ENCODE results near the gene CBR1.

The CBR1 gene

DNA sequence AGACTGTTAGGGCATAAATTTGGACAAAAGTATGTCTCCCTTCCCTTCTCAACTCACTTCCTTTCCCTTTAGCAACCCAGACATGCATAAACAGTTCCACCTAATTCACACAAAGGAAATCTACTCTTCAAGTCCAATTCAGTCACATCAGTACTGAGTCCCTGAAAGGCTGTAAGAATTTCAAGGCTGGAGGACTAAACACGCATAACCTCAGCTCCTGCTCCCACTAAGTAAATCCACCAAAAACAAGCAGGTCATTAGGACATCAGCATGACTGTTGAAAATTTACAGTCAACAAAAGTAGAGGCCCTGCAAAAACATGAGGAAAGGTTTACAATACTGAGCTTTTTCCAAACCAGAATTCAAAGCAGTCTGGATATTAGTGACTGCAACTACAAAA is 27.9 kb upstream of the CBR1 start:
- no peaks in the 10 kb centered on the region for H3K9me2 ChIP-seq (replicated peaks; ENCODE audit: control insufficient read depth, low read length)
- no peak overlapping the region for H3K27ac ChIP-seq (ENCODE audit: low read depth, low read length)
- TF ChIP-seq, protein P1, sequence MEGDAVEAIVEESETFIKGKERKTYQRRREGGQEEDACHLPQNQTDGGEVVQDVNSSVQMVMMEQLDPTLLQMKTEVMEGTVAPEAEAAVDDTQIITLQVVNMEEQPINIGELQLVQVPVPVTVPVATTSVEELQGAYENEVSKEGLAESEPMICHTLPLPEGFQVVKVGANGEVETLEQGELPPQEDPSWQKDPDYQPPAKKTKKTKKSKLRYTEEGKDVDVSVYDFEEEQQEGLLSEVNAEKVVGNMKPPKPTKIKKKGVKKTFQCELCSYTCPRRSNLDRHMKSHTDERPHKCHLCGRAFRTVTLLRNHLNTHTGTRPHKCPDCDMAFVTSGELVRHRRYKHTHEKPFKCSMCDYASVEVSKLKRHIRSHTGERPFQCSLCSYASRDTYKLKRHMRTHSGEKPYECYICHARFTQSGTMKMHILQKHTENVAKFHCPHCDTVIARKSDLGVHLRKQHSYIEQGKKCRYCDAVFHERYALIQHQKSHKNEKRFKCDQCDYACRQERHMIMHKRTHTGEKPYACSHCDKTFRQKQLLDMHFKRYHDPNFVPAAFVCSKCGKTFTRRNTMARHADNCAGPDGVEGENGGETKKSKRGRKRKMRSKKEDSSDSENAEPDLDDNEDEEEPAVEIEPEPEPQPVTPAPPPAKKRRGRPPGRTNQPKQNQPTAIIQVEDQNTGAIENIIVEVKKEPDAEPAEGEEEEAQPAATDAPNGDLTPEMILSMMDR (IDR thresholded peaks at IDR 0.05; ENCODE audit: low read depth, low read length, poor library complexity, severe bottlenecking): no peak
- no peak for TF ChIP-seq EZH2phosphoT487 (IDR thresholded peaks at IDR 0.05; ENCODE audit: borderline replicate concordance, low read length)
- no peaks in the 10 kb centered on the region for H3K9me3 ChIP-seq (ENCODE audit: control insufficient read depth, insufficient read depth, low read length)
- no peaks in the 10 kb centered on the region for H3F3A ChIP-seq (ENCODE audit: control insufficient read depth, insufficient read depth)
- H3K27me3 ChIP-seq (ENCODE audit: control insufficient read depth, low read length): no peaks in the 10 kb centered on the region
- H3K4me3 ChIP-seq (ENCODE audit: low read length): no peak overlapping the region
- no peak overlapping the region for H3K4me2 ChIP-seq (ENCODE audit: low read length)
- H4K20me1 ChIP-seq (ENCODE audit: control insufficient read depth, insufficient read depth, low read depth, low read length): no peaks in the 10 kb centered on the region
- peaks cover 71% of the 10 kb centered on the region for H3K36me3 ChIP-seq (ENCODE audit: control insufficient read depth, low read length)
- H3K4me1 ChIP-seq (ENCODE audit: control insufficient read depth, low read length): no peaks in the 10 kb centered on the region
- H3K79me2 ChIP-seq (ENCODE audit: control insufficient read depth, low read length): no peaks in the 10 kb centered on the region

DNA sequence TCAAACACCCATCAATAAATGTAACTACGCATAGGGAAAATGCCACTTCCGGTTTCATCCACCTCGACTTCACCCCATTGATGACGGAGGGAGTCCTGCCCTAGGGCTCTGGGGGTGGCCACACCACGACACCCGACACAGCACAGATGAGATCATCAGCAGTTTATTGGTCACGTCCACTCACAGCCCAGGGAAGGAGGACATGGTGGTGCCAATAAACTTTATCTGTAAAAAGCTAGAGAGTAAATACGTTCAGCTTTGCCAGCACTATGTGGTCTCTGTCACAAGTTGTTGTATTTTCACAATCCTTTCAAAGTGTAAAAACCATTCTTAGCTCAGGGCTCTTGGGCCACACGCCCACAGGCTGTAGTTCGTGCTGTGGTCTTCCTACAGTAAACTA is 25.8 kb upstream of the CBR1 start:
- Histone ChIP-seq H3K27ac (ENCODE audit: low read depth, low read length) (no peak overlapping the region), H3K9me2 (replicated peaks; ENCODE audit: control insufficient read depth, low read length) (no peaks in the 10 kb centered on the region), H3K79me2 (ENCODE audit: control insufficient read depth, low read length) (no peaks in the 10 kb centered on the region), H3K27me3 (ENCODE audit: control insufficient read depth, low read length) (no peaks in the 10 kb centered on the region), H3K36me3 (ENCODE audit: control insufficient read depth, low read length) (peaks cover 68% of the 10 kb centered on the region), H4K20me1 (ENCODE audit: control insufficient read depth, insufficient read depth, low read depth, low read length) (no peaks in the 10 kb centered on the region), H3K4me2 (ENCODE audit: low read length) (no peak overlapping the region), H3F3A (ENCODE audit: control insufficient read depth, insufficient read depth) (no peaks in the 10 kb centered on the region), H3K4me3 (ENCODE audit: low read length) (no peak overlapping the region), H3K4me1 (ENCODE audit: control insufficient read depth, low read length) (no peaks in the 10 kb centered on the region), H3K9me3 (ENCODE audit: control insufficient read depth, insufficient read depth, low read length) (no peaks in the 10 kb centered on the region)
- no peak for TF ChIP-seq EZH2phosphoT487 (IDR thresholded peaks at IDR 0.05; ENCODE audit: borderline replicate concordance, low read length)
- TF ChIP-seq, protein P1 (IDR thresholded peaks at IDR 0.05; ENCODE audit: low read depth, low read length, poor library complexity, severe bottlenecking): no peak

DNA sequence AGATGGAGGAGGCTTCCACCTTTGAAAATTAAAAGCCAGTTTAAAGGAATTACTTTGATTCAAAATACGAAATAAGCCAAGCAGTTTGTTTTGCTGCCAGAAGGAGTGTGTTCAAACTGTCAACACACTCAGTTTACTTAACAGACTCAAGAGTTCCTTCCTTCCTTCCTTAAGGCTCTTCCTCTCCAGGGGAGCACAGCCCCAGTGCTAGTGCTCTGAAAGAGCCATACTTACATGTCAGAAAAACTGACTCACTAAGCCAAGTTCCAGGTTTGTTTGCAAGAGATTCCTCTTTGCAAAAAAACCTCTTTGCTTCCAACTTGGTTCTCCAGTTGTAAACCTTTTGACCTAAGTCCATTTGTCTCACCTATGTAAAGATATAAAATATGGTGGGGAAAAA is 23.8 kb upstream of the CBR1 start:
- TF ChIP-seq, protein P1 (IDR thresholded peaks at IDR 0.05; ENCODE audit: low read depth, low read length, poor library complexity, severe bottlenecking): no peak
- TF ChIP-seq EZH2phosphoT487 (IDR thresholded peaks at IDR 0.05; ENCODE audit: borderline replicate concordance, low read length): no peak
- no peaks in the 10 kb centered on the region for H3K79me2 ChIP-seq (ENCODE audit: control insufficient read depth, low read length)
- no peaks in the 10 kb centered on the region for H3K9me3 ChIP-seq (ENCODE audit: control insufficient read depth, insufficient read depth, low read length)
- H4K20me1 ChIP-seq (ENCODE audit: control insufficient read depth, insufficient read depth, low read depth, low read length): no peaks in the 10 kb centered on the region
- peaks cover 72% of the 10 kb centered on the region for H3K36me3 ChIP-seq (ENCODE audit: control insufficient read depth, low read length)
- no peak overlapping the region for H3K27ac ChIP-seq (ENCODE audit: low read depth, low read length)
- H3K4me3 ChIP-seq (ENCODE audit: low read length): no peak overlapping the region
- no peaks in the 10 kb centered on the region for H3K9me2 ChIP-seq (replicated peaks; ENCODE audit: control insufficient read depth, low read length)
- H3K4me1 ChIP-seq (ENCODE audit: control insufficient read depth, low read length): no peaks in the 10 kb centered on the region
- H3F3A ChIP-seq (ENCODE audit: control insufficient read depth, insufficient read depth): no peaks in the 10 kb centered on the region
- no peaks in the 10 kb centered on the region for H3K27me3 ChIP-seq (ENCODE audit: control insufficient read depth, low read length)
- no peak overlapping the region for H3K4me2 ChIP-seq (ENCODE audit: low read length)

DNA sequence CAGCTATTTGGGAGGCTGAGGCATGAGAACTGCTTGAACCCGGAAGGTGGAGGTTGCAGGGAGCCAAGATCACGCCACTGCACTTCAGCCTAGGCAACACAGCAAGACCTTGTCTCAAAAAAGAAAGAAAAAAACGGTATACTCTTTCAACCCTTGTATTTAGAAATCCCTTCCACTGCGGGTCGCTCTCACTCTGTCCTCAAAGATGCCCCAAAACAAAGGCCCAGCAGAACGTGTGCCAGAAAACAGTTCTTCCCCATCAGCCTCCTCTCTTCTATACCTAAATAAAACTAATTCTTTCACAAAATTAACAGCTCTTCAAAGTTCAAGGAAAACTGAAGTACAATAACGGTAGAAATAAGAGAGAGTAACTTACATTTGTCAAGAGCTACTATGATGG is 22.7 kb upstream of the CBR1 start:
- Histone ChIP-seq H3K9me2 (replicated peaks; ENCODE audit: control insufficient read depth, low read length) (no peaks in the 10 kb centered on the region), H3K27me3 (ENCODE audit: control insufficient read depth, low read length) (no peaks in the 10 kb centered on the region), H3K9me3 (ENCODE audit: control insufficient read depth, insufficient read depth, low read length) (no peaks in the 10 kb centered on the region), H3K36me3 (ENCODE audit: control insufficient read depth, low read length) (peaks cover 72% of the 10 kb centered on the region), H3K27ac (ENCODE audit: low read depth, low read length) (no peak overlapping the region), H3K4me3 (ENCODE audit: low read length) (no peak overlapping the region), H3K4me2 (ENCODE audit: low read length) (no peak overlapping the region), H4K20me1 (ENCODE audit: control insufficient read depth, insufficient read depth, low read depth, low read length) (no peaks in the 10 kb centered on the region), H3K79me2 (ENCODE audit: control insufficient read depth, low read length) (no peaks in the 10 kb centered on the region), H3F3A (ENCODE audit: control insufficient read depth, insufficient read depth) (no peaks in the 10 kb centered on the region), H3K4me1 (ENCODE audit: control insufficient read depth, low read length) (no peaks in the 10 kb centered on the region)
- TF ChIP-seq, protein P1 (IDR thresholded peaks at IDR 0.05; ENCODE audit: low read depth, low read length, poor library complexity, severe bottlenecking): no peak
- TF ChIP-seq EZH2phosphoT487 (IDR thresholded peaks at IDR 0.05; ENCODE audit: borderline replicate concordance, low read length): no peak
